Fibroblast of peridontal ligament (primary cell): ENCODE data around the gene LCN1.
A peak's percentile ranks its signal among the peaks of the same experiment; 100 is the strongest.
"Not testable (repeated sequence)": the region's sequence is repeated elsewhere in the genome, so short reads cannot be mapped to it uniquely, and the experiment has no call there.

Experiments used
- DNase-seq: peaks from one replicate; pipeline ENCODE4 v3.0.0-alpha.2; 2010; ENCODE audit errors: extremely low read depth

The LCN1 gene

DNA sequence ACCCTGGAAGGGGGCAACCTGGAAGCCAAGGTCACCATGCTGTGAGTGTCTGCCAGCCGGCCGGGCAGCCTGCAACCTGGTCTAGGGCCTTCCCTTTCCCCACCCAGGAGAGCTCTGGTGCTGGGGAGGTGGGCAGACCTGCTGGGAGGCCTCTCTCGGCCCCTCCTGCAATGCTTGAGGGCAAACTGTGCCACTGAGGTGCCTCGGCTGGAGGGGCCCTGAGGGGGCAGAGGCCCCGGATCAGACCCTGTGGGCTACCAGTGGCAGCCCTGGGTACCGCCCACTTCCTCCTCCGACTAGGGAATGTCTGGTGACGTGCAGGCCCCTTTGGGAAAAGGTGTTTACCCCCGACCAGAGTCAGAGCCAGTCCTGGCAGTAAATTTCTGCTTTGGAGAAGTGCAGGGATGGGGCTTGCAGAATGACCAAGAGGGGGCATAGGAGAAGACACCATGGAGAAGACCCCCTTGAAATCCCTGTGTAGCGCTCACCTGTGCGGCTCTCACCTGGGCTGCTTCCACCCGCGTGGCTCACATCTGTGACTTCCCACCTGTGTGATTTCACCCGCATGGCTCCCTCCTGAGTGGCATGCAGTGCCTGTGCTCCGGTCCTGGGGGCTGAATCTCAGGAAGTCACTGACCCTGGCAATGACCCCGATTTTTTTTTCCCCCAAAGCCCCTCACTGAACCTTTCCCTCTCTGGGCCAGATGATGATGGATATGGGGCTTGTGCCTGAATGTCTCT, 1.1 kb downstream of the LCN1 start:
- DNase-seq, result no peak

DNA sequence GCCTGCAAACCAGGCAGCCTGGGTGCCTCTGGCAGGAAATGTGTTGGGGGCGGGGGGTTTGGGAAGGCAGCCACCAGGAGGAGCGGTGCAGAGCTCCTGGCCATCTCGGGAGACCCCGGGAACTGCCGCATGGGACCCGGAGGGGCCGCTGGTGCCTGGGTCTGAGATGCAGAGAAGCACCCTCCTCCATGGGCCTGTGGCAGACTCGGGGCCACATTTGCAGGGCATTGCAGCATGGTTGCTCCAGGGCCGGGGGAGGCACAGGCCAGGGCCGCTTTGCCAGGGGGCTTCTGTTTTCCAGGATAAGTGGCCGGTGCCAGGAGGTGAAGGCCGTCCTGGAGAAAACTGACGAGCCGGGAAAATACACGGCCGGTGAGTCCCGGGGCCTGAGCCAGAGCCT, 1.7 kb downstream of the LCN1 start:
- DNase-seq, result no peak

DNA sequence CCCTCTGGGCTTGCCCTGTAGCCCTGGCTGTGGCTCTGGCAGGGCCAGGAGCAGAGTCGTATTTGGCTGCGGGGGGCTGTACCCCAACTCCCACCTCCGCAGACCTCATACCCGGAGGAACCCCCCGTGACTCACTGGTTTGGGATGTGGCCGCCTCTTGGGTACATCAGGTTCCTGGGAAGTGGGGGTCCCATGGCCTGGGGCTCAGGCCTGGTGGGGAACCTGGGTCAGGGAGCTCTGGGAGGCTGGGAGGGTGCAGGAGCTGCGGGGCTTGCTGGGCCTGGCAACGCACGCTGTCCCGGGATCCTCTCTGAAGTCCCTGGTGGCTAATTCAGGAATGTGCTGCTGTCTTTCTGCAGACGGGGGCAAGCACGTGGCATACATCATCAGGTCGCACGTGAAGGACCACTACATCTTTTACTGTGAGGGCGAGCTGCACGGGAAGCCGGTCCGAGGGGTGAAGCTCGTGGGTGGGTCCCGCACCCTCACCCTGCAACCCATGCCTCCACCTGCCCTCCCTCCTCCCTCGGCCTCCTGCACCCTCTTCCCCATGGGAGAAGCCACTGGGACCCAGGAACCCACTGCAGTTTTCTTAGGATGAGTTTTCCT, 2.4 kb downstream of the LCN1 start:
- no peak for DNase-seq

DNA sequence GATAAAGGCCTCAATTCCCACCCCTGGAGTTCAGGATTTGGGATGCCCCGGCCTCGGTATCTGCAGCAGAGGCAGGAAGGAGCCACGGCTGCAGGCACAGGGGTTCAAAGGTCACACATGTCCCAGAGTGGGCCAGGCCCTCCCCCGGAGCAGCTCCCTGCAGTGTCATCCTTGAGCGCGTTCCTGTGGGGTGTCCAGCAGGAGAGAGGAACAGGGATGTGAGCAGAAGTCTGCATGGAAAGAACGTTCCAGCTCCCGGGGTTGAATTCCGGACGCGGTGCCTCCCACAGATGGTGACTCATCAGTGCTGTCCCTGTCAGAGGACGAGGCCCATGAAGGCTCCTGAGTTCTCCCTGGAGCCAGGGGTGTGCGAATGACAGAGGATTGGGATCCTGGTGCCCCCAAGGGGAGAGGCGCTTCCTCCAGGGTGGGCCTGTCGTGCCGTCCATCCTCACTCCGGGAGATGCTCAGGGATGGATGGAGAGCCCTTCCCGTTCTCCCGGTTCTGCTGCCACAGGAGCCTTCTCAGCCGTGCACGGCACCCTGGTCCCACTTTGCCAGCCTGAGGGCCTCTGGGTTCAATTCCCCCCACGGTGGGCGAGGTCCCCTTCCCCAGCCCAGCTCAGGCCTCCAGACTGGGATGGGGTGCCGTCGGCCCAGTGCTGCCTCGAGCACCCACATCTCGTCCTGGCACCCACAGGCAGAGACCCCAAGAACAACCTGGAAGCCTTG, 3.1 kb downstream of the LCN1 start:
- no peak for DNase-seq

DNA sequence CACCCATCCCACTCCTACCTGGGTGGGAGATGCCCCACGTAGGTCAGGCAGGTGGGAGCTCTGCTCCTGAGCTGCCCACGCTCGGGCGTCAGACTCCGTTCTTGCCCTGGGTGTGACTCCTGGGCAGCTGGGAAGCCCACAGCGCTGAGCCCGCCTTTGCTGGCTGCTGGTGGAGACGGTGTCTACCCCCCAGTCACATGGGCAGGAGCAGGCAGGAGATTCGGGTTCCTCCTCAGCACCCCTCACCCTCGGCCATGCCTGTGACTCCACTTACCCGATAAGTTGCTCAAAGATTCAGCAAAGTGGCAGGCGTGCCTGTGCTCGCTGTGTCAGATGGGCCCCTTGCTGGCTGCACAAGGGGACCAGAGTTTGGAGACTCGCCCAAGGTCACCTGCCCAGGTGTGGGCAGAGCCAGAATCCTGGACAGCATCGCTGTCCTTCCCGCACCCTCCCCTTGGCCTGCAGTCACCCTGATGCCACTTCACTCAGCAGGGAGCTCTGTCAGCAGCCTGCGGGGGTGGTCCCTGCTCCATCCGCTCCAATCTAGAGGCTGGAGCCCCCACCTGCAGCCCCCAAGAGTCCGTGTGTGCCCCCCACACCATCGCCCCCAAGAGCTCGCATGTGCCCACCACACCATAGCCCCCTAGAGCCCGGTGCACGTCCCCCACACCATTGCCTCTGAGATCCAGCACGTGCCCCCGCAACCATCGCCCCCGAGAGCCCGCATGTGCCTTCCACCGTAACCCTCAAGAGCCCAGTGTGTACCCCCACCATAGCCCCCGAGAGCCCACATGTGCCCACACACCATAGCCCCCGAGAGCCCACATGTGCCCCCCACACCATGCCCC, 4.2 kb downstream of the LCN1 start:
- DNase-seq, result no peak

DNA sequence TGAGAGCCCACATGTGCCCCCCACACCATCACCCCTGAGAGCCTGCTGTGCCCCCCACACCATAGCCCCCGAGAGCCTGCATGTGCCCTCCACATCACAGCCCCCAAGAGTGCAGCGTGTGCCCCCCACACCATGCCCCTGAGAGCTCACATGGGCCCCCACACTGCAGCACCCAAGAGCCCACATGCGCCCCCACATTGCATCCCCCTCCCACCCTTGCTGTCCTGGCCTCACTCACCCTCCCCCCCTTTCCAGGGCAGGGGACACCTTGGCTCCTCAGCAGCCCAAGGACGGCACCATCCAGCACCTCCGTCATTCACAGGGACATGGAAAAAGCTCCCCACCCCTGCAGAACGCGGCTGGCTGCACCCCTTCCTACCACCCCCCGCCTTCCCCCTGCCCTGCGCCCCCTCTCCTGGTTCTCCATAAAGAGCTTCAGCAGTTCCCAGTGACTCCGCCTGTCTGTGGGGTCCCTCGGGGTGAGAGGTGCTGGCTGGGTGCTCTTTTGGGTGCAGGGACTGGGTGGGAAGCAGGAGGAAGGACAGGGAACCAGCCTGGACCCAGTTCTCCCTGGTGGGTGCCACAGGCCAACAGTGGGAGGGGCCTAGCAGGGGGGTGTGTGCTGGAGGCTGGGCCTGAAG, 5.0 kb downstream of the LCN1 start:
- no peak for DNase-seq

DNA sequence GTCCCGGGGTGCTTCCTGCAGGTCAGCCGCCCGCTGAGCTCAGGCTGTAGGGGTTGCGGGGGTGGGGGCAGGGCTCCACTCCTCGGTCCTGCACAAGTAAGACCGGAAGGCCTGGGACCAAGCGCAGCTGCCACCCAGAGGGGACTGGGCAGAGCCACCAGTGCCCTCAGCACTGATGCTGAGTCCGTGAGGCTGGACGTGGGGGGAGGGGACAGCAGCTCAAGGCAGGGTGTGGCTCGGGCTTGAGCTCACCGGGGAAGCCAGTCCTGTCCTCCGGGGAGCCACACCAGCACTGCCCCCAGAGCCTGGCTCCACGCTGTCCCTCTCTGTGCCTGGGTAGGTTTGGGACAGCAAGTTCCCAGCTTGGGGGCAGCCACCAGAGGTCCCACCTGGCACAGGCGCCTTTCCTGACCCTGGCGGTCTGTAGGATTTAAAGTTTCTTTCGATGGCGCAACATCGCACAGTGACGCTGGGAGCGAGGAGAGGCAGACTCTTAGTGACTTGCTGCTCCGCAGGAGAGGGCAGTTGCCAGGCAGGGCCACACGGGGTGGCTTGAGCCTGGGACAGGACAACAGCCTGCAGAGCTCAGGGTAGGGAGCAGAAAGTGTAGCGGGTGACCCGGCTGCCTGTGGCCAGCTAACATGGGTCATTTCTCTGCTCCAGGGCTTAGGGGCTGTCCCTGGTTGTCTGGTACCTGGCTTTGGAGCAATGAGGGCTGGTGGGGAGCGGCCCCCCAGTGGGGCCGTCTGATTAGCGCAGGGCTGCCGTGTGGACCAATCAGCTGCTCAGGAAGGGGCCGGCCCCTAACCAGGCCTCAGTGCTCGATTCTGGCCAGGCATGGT, 5.7 kb downstream of the LCN1 start:
- no peak for DNase-seq

DNA sequence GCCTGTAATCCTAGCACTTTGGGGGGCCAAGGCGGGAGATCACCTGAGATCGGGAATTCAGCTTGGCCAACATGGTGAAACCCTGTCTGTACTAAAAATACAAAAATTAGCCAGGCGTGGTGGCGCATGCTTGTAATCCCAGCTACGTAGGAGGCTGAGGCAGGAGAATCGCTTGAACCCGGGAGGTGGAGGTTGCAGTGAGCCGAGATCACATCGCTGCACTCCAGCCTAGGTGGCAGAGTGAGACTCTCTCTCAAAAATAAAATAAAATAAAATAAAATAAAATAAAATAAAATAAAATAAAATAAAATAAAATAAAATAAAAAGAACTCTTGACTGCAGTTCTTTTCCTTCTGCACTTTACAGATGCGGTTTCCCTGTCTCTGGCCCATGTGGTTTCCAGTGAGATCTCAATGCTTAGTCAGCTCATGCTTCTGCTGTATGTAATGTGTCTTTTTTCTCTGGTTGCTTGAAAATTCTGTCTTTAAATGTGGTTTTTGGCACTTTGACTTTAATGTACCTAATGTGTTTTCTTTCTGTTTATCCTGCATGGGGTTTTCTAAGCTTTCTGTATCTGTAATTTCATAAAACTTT, 7.7 kb downstream of the LCN1 start:
- not testable (repeated sequence) for DNase-seq

DNA sequence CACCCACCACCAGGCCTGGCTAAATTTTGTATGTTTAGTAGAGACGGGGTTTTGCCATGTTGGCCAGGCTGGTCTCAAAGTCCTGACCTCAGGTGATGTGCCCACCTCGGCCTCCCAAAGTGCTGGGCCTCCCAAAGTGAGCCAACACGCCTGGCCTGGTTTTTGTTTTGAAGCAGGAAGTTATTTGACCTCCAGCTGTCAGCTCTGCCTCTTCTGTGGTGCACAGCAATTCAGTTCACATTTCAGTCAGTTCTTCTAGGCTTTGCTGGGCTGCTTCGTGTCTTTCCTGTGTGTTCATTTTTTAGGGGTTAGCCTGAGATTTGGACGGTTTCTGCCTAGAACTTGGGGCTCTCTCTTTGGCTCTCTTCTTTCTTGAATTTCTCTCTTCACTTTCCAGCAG, 8.9 kb downstream of the LCN1 start:
- DNase-seq, result no peak

DNA sequence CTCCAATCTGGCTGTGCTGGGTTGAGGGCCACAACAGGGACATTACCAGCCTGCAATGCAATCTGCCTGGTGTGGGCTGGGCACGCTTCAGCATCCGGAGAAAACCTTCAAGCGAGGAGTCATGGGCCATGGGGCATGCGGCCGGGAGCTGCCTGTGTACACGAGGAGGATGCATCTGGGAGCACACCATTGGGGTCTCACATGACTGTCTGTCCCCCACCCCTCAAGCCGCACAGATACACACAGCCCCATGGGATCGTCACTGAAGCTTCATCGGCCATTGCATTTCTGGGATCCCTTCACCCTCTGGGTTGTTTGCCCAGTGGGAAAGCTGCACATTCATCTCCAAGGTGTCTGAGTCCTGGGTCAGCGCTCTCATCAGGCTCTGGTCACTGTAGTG, 9.9 kb downstream of the LCN1 start:
- DNase-seq, result no peak

DNA sequence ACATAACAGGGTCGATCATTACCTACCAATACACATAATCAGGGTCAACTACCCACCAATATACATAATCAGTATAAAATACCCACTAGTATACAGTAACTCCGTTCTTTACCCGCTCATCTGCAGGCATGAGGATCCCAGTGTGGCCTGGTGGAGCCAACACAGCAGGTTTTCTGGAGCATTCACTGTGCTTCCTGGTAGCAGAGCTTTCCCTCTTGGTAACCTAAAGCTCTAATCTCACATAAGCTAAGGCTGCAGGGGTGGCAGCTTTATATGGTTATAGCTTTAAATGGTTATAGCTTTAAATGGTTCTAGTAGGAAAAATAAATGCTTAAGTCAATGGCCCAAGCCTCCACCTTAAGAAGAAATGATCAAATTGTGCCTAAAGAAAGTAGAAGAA, 11.9 kb downstream of the LCN1 start:
- DNase-seq, result no peak

DNA sequence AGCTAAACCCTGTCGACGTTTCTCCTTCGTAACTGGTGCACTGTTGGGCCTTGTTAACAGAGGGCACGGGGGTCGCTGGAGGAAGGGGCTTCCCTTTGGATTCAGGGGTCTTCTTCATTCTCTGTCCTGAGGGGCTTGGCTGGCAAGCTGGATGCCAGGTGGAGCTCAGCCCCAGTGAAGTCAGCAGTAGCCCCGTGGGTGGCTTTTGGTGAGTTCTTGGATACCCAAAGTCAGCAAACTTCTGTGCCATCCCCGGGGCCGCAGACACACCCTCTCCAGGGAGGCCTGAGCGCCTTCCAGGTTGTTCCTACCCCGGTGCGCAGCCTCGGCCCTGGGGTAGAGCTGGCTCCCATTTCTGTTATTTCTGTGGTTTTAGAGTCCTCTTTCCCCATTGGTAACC, 12.4 kb downstream of the LCN1 start:
- DNase-seq, result no peak

DNA sequence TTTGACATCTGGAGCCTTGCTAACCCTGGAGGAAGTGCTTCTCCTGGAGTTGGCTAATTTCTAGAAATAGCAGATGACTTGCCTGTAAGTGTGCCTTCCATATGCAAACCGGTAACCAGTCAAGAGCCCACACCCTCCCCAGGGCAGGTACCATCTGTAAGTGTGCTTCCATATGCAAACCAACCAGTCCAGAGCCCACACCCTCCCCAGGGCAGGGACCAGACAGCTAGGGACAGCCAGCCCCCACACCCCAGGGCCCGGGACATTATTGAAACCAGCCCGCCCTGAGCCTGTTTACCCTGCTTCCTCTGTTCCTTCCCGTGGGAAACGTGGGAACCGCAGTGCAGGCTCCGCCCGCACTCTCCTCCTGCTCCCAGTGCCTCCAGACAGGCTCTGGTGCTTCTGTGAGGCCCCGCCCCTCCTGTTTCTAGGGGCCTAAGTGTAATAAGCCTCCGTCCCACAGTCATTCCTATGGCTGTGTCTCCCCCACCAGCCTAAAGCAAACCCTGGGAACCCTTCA, 13.0 kb downstream of the LCN1 start:
- not testable (repeated sequence) for DNase-seq

DNA sequence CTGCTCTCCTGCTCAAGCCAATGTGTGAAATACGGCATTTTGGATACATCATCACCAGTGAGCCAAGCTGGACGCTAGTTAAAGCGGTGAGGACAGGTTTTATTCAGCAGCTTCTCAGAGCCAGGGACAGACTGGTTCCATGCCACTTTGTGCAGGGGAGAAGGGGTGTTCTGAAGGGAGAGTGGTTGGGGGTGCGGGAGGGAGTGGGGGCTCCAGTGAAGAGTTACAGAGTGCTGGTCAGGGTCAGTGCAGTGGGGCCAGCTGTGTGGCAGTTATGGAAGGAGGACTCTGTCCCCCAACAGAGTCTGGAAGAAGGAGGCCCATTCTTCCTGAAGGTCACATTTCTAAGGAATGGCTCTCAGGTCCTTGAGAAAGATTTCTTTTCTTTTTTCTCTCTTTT, 13.6 kb downstream of the LCN1 start:
- DNase-seq, result not testable (repeated sequence)

DNA sequence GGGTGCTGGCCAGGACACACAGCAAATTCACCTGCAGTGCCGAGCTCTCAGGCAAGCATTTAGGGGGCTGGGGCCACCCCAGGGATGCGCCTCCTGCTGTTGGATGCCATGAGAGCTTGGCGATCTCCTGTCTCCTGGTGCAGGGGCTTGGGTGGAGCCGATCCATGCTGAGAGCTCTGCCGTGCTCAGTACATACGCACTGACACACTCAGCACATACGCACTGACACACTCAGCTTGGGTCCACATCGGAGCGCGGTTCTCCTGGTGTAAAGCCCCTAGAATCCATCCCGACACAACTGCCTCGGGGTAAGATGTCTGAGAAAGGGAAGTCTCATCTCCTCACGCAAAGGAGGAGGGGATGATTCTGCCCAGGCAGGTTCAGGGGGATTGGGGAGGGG, 14.4 kb downstream of the LCN1 start:
- DNase-seq, result not testable (repeated sequence)

DNA sequence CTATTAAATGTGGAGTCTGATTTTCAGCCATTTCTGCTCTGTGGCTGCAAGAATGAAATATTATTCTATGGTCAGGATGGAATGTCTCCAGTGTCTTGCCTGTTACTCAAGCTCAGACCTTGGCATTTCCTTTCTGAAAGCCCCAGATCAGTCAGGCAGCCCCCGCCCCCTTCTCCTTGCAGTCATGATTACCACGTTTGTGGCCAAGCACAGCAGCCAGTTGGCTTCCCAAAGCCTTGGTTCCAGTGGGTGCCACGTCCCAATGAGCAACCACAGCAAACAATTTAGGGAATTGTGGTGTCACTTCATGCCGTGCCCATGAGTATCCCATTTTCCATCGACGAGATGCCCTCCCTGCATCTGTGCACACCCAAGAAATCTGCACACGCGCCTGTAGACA, 15.0 kb downstream of the LCN1 start:
- DNase-seq, result peak; percentile 35

DNA sequence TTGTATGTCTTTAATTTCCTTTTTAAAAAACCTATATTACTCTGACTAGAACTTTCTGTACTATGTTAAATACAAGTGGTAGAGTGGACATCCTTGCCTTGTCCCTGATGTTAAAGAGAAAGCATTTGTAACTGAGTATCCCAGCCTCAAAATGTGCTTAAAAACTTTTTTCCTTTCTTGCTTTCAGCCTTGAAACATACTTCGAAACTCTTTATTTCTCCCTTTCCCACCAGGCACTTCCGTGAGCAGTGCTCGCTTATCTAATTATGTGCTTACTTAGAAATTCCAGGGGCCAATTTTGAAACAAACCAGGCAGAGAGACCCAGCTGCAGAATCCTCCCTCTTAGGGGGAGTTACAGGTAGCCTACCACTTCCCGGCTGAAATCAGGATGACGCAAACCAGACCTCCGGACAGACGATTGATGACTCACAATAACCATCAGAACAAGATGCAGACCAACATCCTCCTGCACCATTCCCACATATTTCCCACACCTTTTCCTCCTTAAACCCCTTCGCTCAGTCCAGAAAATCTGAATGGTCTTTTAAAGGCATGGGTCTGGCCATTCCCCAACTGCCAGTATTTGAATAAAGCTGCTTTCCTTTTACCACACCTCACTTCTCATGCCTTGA, 22.1 kb downstream of the LCN1 start:
- DNase-seq, result not testable (repeated sequence)

DNA sequence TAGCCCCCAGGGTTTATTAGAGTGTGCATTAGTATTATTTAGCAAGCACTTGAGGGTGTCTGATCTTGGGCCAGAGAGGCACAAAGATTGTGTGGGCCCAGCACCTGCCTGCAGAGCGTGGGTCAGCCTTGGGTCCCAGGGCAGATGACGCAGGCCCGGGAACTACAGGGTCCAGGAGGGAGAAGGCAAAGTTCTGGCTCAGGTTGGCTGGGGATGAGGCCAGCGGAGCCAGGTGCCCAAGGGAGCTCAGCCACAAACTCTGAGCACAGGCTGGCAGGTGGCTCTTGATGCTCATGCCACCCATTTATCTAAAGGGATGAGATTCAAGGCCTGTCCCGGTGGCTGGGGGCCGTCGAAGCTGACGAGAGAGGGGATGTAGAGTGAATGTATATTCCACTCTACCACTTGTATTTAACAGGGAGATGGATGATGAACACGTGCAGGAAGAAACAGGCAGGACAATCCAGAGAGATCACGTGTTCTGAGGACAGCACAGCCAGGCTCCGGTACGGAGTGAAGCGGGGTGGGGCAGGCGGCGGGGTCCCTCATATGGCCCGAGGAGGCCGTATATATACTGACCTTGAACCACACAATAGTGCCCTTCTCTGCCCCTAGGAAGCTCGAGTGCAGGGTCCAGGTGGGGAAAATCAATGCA, 23.9 kb downstream of the LCN1 start:
- DNase-seq, result no peak

DNA sequence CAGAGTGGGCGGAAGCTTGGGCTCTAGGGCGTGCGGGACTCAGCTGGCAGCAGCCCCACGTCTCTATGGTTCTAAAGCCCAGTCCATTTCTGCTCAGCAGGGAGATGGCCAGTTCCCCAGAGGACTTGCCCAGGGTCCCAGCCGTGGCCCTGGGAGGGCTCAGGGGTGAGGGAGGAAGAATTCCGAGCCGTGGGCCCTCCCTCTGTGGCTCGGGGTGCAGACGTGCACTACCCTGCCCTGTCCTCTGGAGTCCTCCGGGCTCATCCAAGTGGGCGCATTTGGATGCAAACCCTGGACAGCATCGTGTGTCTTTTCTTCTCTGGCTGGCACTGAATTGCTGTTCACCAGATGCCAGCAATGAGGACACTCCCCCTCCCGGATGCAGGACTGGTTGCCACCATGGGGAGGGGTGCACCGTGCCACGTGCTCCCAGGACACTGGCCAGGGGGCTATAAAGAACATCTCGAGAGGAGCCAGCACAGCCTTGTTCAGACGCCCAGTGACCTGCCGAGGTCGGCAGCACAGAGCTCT, 24.5 kb downstream of the LCN1 start, which contains the start of gene OBP2A:
Gene OBP2A, plus strand, starts transcription at position 481 of the 531 bp plus-strand sequence. CDS start 55 bp downstream, outside the sequence.
- not testable (repeated sequence) for DNase-seq
